ENCODE data around the gene CRYBA2. TPM values are rescaled to one million over a fixed set of nuclear protein-coding genes. Genes with fewer than 3 reads are reported as not detected.
A peak's percentile ranks its signal among the peaks of the same experiment; 100 is the strongest.

Gene CRYBA2
- total and polyA plus RNA-seq, 2 experiments from 2014 or later = 0.90 TPM; not detected in 1

GRCh38 chr2:218981881-218982585 lies 11.2 kb downstream of the CRYBA2 start:
- Histone ChIP-seq H3K9me2 (replicated peaks; ENCODE audit: insufficient read depth) (no peaks in the 10 kb centered on the region), H3K4me1 (ENCODE audit: insufficient read depth) (peaks cover 13% of the 10 kb centered on the region), H3K27me3 (peaks cover 88% of the 10 kb centered on the region), H3K36me3 (replicated peaks; ENCODE audit: insufficient read depth, low read depth) (no peaks in the 10 kb centered on the region), H4K20me1 (ENCODE audit: insufficient read depth, poor library complexity, severe bottlenecking) (no peaks in the 10 kb centered on the region), H3K4me3 (no peak overlapping the region), H3K79me2 (no peaks in the 10 kb centered on the region), H3K4me2 (peak overlapping the region; percentile 74), H3K9me3 (ENCODE audit: low read depth) (no peaks in the 10 kb centered on the region), H3K27ac (no peak overlapping the region), H2AFZ (no peak overlapping the region)
- DNase-seq (ENCODE audit: low spot score) = peak; percentile 55
- 2% methylated on average over 56 of the region's 69 CpGs for WGBS (ENCODE audit: low lambda C conversion rate, missing lambda C conversion rate)
- peak; percentile 91 for TF ChIP-seq EZH2 (IDR thresholded peaks at IDR 0.05; ENCODE audit: borderline replicate concordance)
- TF ChIP-seq EZH2phosphoT487 (IDR thresholded peaks at IDR 0.05; ENCODE audit: low read depth, severe bottlenecking, unreplicated experiment) = no peak

- peak; percentile 32 for TF ChIP-seq EZH2phosphoT487 (IDR thresholded peaks at IDR 0.05; ENCODE audit: low read depth, severe bottlenecking, unreplicated experiment)
- TF ChIP-seq EZH2 (IDR thresholded peaks at IDR 0.05; ENCODE audit: borderline replicate concordance) = peak; percentile 94
- TF ChIP-seq CTCF (IDR thresholded peaks at IDR 0.05; ENCODE audit: poor library complexity) = no peak
- DNase-seq (ENCODE audit: low spot score) = no peak
- Histone ChIP-seq H3K4me1 (ENCODE audit: insufficient read depth) (peaks cover 13% of the 10 kb centered on the region), H3K9me3 (ENCODE audit: low read depth) (no peaks in the 10 kb centered on the region), H3K36me3 (replicated peaks; ENCODE audit: insufficient read depth, low read depth) (no peaks in the 10 kb centered on the region), H3K9me2 (replicated peaks; ENCODE audit: insufficient read depth) (no peaks in the 10 kb centered on the region), H3K79me2 (no peaks in the 10 kb centered on the region), H4K20me1 (ENCODE audit: insufficient read depth, poor library complexity, severe bottlenecking) (no peaks in the 10 kb centered on the region), H3K27me3 (peaks cover 88% of the 10 kb centered on the region), H3K27ac (no peak overlapping the region), H3K4me2 (peak overlapping the region; percentile 74), H2AFZ (no peak overlapping the region), H3K4me3 (no peak overlapping the region)
- WGBS (ENCODE audit: low lambda C conversion rate, missing lambda C conversion rate) = 1% methylated on average over 34 of the region's 46 CpGs
Measured at GRCh38 chr2:218981390-218981880, 11.8 kb downstream of the CRYBA2 start.

- Histone ChIP-seq H3K27ac (no peak overlapping the region), H3K27me3 (peaks cover 88% of the 10 kb centered on the region), H3K9me2 (replicated peaks; ENCODE audit: insufficient read depth) (no peaks in the 10 kb centered on the region), H2AFZ (no peak overlapping the region), H3K36me3 (replicated peaks; ENCODE audit: insufficient read depth, low read depth) (no peaks in the 10 kb centered on the region), H3K4me2 (peak overlapping the region; percentile 74), H3K9me3 (ENCODE audit: low read depth) (no peaks in the 10 kb centered on the region), H3K4me3 (no peak overlapping the region), H3K4me1 (ENCODE audit: insufficient read depth) (peaks cover 13% of the 10 kb centered on the region), H4K20me1 (ENCODE audit: insufficient read depth, poor library complexity, severe bottlenecking) (no peaks in the 10 kb centered on the region), H3K79me2 (no peaks in the 10 kb centered on the region)
- no peak for DNase-seq (ENCODE audit: low spot score)
- WGBS (ENCODE audit: low lambda C conversion rate, missing lambda C conversion rate) = 3% methylated on average over 24 of the region's 26 CpGs
- TF ChIP-seq CTCF (IDR thresholded peaks at IDR 0.05; ENCODE audit: poor library complexity) (no peak), EZH2 (IDR thresholded peaks at IDR 0.05; ENCODE audit: borderline replicate concordance) (no peak), EZH2phosphoT487 (IDR thresholded peaks at IDR 0.05; ENCODE audit: low read depth, severe bottlenecking, unreplicated experiment) (peak; percentile 59)
Measured at GRCh38 chr2:218980735-218981389, 12.4 kb downstream of the CRYBA2 start.

All from hepatocyte (in vitro differentiated cells).